LNCAP (cell line): ENCODE measurements around the gene ARHGAP23.

Experiments
- TF ChIP-seq, protein P1 (sequence below): fragments of 450-650 bp; IDR thresholded peaks from 2 replicates; pipeline ENCODE4 v1.5.1; 2017; ENCODE audit warnings: mild to moderate bottlenecking

The ARHGAP23 gene

GRCh38 chr17:38418693-38419507, 9.4 kb upstream of the ARHGAP23 start:
- TF ChIP-seq, protein P1, sequence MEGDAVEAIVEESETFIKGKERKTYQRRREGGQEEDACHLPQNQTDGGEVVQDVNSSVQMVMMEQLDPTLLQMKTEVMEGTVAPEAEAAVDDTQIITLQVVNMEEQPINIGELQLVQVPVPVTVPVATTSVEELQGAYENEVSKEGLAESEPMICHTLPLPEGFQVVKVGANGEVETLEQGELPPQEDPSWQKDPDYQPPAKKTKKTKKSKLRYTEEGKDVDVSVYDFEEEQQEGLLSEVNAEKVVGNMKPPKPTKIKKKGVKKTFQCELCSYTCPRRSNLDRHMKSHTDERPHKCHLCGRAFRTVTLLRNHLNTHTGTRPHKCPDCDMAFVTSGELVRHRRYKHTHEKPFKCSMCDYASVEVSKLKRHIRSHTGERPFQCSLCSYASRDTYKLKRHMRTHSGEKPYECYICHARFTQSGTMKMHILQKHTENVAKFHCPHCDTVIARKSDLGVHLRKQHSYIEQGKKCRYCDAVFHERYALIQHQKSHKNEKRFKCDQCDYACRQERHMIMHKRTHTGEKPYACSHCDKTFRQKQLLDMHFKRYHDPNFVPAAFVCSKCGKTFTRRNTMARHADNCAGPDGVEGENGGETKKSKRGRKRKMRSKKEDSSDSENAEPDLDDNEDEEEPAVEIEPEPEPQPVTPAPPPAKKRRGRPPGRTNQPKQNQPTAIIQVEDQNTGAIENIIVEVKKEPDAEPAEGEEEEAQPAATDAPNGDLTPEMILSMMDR = no peak

- TF ChIP-seq, protein P1 = no peak
Observed at GRCh38 chr17:38419508-38419981, 8.7 kb upstream of the ARHGAP23 start.

DNA sequence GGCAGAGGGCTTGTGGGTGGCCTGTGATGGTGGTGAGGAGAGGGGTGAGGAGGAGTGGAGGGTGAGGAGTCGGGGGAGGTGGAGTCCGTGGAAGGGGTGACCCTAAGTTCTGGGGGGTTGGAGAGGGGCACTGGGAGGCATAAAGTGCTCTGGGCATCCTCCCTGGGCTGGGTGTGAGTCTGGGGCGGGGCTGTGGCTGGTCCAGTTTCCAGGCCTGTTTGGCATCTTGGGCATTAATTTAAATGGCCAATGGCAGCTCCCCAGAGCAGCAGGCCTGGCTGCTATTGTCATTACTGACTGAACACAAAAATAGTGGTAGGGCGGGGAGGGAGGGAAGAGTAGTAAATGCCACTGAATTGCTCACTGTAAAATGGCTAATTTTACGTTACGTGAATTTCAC, 7.7 kb upstream of the ARHGAP23 start:
- TF ChIP-seq, protein P1 = no peak

- TF ChIP-seq, protein P1 = no peak
Observed at GRCh38 chr17:38421171-38421841, 7.0 kb upstream of the ARHGAP23 start.

DNA sequence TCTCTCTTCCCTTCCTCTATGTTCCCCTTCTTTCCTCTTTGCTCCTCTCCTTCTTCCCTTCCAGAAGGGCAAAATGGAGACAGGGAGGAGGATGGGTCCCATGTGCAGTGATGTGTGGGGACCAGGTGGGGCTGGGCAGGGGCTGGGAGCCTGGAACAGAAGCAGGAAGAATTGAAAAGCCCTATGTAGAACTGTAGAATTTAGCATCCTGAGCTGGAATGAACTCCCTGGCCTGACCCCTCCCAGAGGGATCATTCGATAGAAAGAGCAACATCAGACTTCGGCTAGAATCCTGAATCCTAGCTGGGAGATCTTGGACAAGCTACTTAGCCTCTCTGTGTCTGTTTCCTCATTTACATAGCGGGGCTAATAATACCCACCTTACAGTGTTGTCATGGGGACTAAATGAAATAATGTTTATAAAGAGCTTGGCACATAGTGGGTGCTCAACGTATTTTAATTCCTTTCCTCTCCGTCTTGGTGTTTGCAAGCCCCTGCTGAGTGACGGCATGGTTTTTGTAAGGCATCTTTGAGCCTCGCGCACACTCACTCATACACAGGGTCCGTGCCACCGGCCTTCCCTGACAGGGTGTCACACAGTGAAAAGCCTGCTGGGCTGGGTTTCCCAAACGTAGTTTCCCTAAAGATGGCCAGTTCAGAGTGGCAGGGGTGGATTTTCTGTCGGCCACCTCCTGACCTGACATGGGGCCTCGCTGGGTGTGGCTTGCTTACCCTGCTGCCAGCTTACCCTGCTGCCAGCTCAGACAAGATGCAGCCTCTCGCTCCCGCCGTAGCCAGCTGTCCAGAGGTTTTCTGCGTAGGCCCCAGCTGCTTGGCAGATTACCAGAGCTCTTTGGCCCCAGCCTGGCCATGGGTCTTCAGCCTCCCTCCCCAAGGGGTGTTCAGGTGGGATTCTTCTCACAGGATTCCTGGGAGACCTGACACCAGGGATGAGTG, 6.1 kb upstream of the ARHGAP23 start:
- TF ChIP-seq, protein P1 = no peak

DNA sequence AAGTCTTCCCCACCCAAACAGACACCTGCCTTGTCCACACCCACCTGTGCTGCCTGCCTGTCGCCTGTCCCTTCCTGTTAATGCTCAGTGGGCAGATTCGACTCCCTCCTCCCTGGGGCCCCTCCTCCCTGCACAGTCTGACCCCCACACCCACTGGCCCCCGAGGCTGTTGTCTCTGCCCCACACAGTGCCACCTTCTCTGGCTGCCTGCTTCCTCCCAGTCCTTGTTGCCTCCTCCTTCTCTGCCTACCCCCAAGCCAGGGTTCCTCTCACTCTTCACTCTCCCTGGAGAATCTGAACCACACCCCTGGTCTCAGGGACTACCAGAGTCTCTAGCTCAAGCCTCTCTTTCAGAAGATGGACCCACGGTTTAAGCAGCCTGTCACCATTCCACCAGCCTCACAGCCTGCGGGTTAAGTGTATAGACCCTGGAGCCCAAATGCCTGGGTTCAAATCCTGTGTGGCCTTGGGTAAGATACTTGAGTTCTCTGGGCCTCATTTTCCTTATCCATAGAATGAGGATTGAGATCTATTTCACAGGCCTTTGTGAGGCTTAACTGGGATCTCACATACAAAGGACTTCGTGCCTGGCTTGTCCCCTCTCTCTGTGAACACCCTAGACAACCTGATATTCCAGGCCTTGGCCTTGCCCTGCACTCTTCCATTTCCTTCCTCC, 3.8 kb upstream of the ARHGAP23 start:
- TF ChIP-seq, protein P1 = no peak
